NCI-H1417 treated with DMSO at 0.1 percent for 48 hours (cell line): ENCODE measurements around the gene ZNF816.
A peak's percentile ranks its signal among the peaks of the same experiment; 100 is the strongest.
"Not testable (repeated sequence)": the region's sequence is repeated elsewhere in the genome, so short reads cannot be mapped to it uniquely, and the experiment has no call there.

Experiments
- DNase-seq: peaks from one replicate; lab custom pipeline; 2025; lab: John Stamatoyannopoulos, UW

Gene ZNF816

GRCh38 chr19:52924641-52925040, 38.0 kb downstream of the ZNF816 start:
- DNase-seq: not testable (repeated sequence)

GRCh38 chr19:52923778-52924593, 38.7 kb downstream of the ZNF816 start:
- no peak for DNase-seq

GRCh38 chr19:52922841-52923777, 39.6 kb downstream of the ZNF816 start, which contains the start of gene ZNF888:
Gene ZNF888 (minus strand): TSS chr19:52923428. CDS start chr19:52917873, 5,555 bp downstream.
- peak; percentile 10 for DNase-seq

DNA sequence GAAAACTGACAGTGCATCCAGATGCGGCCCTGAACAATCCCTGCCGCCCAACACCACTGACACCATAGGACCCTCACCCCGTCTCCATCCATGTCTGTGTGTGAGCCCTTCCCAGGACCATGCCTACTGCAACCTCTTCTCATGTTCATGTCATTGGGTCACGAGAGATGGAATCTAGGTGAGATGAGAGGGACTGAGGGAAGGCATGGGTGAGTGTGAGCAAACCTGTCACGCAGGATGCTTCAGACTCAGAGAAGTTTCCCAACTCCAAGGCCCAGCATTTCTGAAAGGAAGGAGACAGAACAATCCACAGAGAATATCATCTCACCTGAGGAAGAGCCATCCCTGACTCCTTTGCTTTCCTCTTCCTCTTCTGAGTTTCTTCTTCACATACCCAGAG, 45.1 kb downstream of the ZNF816 start:
- DNase-seq: no peak

DNA sequence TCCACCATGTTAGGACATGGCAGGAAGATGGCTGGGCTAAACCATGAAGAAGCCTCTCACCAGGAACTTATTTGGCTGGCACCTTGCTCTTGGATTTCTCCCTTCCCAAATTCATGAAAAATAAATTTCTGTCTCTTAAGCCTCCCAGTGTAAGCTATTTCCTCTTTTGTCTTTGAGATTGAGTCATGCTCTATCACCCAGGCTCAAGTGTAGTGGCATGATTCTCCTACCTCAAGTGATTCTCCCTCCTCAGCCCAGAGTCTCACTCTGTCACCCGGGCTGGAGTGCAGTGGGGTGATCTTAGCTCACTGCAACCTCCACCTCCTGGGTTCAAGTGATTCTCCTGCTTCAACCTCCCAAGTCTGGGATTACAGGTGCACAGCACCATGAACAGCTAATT, 52.0 kb downstream of the ZNF816 start:
- DNase-seq: no peak

DNA sequence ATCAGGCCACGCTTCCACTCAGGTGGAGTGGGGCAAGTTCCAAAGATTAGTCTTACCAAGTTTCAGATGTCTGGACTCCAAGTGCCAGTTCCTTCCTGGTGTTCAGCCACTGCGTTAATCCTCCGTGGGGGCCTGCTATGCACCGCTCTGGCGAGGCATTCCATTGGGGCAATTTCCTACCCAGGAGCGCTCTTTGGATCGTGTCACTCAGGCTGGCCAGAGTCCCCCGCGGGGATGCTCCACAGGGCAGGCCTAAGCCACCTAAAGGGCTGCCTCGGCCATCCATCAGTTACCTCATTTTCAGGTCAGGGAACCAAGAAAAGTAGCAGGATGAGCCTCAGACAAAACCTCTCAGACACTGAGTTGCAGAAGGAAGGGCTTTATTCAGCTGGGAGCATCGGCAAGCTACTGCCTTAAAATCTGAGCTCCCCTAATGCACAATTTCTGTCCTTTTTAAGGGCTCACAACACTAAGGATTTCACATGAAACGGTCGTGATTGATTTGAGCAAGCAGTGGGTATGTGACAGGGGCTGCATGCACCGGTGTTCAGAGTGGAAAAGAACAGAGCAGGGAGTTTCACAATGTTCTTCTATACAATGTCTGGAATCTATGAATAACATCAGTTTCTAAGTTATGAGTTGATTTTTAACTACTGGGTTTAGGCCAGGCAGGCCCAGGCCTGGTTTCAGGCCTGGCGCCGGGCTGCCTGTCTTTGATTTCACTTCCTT, 58.5 kb downstream of the ZNF816 start:
- DNase-seq: not testable (repeated sequence)

GRCh38 chr19:52901842-52902241, 60.8 kb downstream of the ZNF816 start:
- DNase-seq: no peak
